NB4 (cell line): ENCODE results near the gene CNTLN.

Experiments used
- POLR2A ChIP-seq: IDR thresholded peaks from 2 replicates; pipeline ENCODE4 v1.6.1; 2011; ENCODE audit warnings: mild to moderate bottlenecking; ENCODE audit not compliant: insufficient read length; ENCODE audit errors: extremely low read depth
- TF ChIP-seq, protein P1 (sequence below): IDR thresholded peaks from one replicate; pipeline ENCODE4 v1.5.1; 2012; ENCODE audit warnings: low read depth, low read length

DNA sequence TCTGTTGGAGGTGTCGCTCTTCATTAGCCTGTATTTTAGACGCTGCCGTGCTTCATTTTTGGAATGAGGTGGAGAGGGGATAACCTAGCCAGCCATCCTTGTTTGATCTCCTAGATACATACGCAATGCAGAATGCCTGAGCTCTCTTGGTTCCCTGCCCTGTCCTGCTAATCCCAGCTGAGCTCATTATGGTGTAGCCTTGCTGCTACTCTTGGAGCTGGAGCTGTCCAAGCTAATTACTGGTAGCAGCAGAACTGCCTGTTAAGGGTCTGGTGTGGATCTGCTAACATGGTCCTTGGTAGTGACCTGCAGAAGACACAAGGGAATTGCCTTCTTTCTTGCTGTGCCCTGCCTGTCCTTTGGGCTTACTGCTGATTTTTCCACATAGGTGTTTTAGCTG, 207.9 kb downstream of the CNTLN start:
- no peak for TF ChIP-seq POLR2A
- TF ChIP-seq, protein P1, sequence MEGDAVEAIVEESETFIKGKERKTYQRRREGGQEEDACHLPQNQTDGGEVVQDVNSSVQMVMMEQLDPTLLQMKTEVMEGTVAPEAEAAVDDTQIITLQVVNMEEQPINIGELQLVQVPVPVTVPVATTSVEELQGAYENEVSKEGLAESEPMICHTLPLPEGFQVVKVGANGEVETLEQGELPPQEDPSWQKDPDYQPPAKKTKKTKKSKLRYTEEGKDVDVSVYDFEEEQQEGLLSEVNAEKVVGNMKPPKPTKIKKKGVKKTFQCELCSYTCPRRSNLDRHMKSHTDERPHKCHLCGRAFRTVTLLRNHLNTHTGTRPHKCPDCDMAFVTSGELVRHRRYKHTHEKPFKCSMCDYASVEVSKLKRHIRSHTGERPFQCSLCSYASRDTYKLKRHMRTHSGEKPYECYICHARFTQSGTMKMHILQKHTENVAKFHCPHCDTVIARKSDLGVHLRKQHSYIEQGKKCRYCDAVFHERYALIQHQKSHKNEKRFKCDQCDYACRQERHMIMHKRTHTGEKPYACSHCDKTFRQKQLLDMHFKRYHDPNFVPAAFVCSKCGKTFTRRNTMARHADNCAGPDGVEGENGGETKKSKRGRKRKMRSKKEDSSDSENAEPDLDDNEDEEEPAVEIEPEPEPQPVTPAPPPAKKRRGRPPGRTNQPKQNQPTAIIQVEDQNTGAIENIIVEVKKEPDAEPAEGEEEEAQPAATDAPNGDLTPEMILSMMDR = no peak
